ENCODE data around the gene PLXNC1.

Gene PLXNC1

GRCh38 chr12:94263905-94264561 lies 115.7 kb downstream of the PLXNC1 start:
- TF ChIP-seq CTCF (IDR thresholded peaks at IDR 0.05; ENCODE audit: insufficient read depth, low read length) (no peak), POLR2AphosphoS5 (IDR thresholded peaks at IDR 0.05; ENCODE audit: low read depth) (no peak), GABPA (IDR thresholded peaks at IDR 0.05; ENCODE audit: low read depth) (no peak), REST (IDR thresholded peaks at IDR 0.05; ENCODE audit: insufficient replicate concordance, low read depth) (no peak), SPI1 (IDR thresholded peaks at IDR 0.05; ENCODE audit: borderline replicate concordance, low read depth) (no peak)
- H3K27me3 ChIP-seq (ENCODE audit: insufficient read depth, poor library complexity, severe bottlenecking) = no peaks in the 10 kb centered on the region
- peak in 1 of 2 experiments; percentile 65 for DNase-seq (ENCODE audit: low read depth in 1 of 2, low spot score in 1 of 2)
- H3K27ac ChIP-seq (replicated peaks) = peak overlapping the region; percentile 75
- H3K4me3 ChIP-seq (replicated peaks; ENCODE audit: insufficient read depth, low read length) = no peak overlapping the region

- H3K27ac ChIP-seq (replicated peaks) = no peak overlapping the region
- H3K4me3 ChIP-seq (replicated peaks; ENCODE audit: insufficient read depth, low read length) = no peak overlapping the region
- no peaks in the 10 kb centered on the region for H3K27me3 ChIP-seq (ENCODE audit: insufficient read depth, poor library complexity, severe bottlenecking)
- no peak for DNase-seq (ENCODE audit: low read depth in 1 of 2, low spot score in 1 of 2)
- TF ChIP-seq REST (IDR thresholded peaks at IDR 0.05; ENCODE audit: insufficient replicate concordance, low read depth) (no peak), POLR2AphosphoS5 (IDR thresholded peaks at IDR 0.05; ENCODE audit: low read depth) (no peak), SPI1 (IDR thresholded peaks at IDR 0.05; ENCODE audit: borderline replicate concordance, low read depth) (no peak), CTCF (IDR thresholded peaks at IDR 0.05; ENCODE audit: insufficient read depth, low read length) (no peak), GABPA (IDR thresholded peaks at IDR 0.05; ENCODE audit: low read depth) (no peak)
These were observed 116.5 kb downstream of the PLXNC1 start for GRCh38 chr12:94264736-94265485.

- Histone ChIP-seq H3K4me3 (replicated peaks; ENCODE audit: insufficient read depth, low read length) (no peak overlapping the region), H3K27ac (replicated peaks) (no peak overlapping the region)
These were observed 117.2 kb downstream of the PLXNC1 start for GRCh38 chr12:94265539-94265938.

More at GRCh38 chr12:94265539-94265938, 117.2 kb downstream of the PLXNC1 start:
- H3K27me3 ChIP-seq (ENCODE audit: insufficient read depth, poor library complexity, severe bottlenecking) = no peaks in the 10 kb centered on the region
- no peak for DNase-seq (ENCODE audit: low read depth in 1 of 2, low spot score in 1 of 2)
- no peak for TF ChIP-seq SPI1 (IDR thresholded peaks at IDR 0.05; ENCODE audit: borderline replicate concordance, low read depth)
- TF ChIP-seq POLR2AphosphoS5 (IDR thresholded peaks at IDR 0.05; ENCODE audit: low read depth) = no peak
- no peak for TF ChIP-seq GABPA (IDR thresholded peaks at IDR 0.05; ENCODE audit: low read depth)
- no peak for TF ChIP-seq REST (IDR thresholded peaks at IDR 0.05; ENCODE audit: insufficient replicate concordance, low read depth)
- TF ChIP-seq CTCF (IDR thresholded peaks at IDR 0.05; ENCODE audit: insufficient read depth, low read length) = no peak

All from HL-60 (cell line).